Left ventricle myocardium inferior (tissue), 1 donor: ENCODE measurements around the gene TRIM37. TPM values are rescaled to one million over a fixed set of nuclear protein-coding genes. Genes with fewer than 3 reads are reported as not detected.

Experiments
- DNase-seq: peaks from one replicate; pipeline ENCODE4 v3.0.0-alpha.2; 2020
- H3K27ac ChIP-seq: fragments of 200-600 bp; replicated peaks from 2 replicates; pipeline ENCODE4 v1.8.0; 2021
- H3K27me3 ChIP-seq: fragments of 200-600 bp; 2 replicates; pipeline ENCODE4 v1.8.0; 2021; ENCODE audit warnings: low read depth
- H3K36me3 ChIP-seq: fragments of 200-600 bp; 2 replicates; pipeline ENCODE4 v1.8.0; 2021
- H3K4me1 ChIP-seq: fragments of 200-600 bp; 2 replicates; pipeline ENCODE4 v1.8.0; 2021
- H3K4me3 ChIP-seq: fragments of 200-600 bp; 2 replicates; pipeline ENCODE4 v1.8.0; 2021; ENCODE audit warnings: mild to moderate bottlenecking, moderate library complexity
- H3K9me3 ChIP-seq: fragments of 200-600 bp; replicated peaks from 2 replicates; pipeline ENCODE4 v1.8.0; 2021
- CTCF ChIP-seq: fragments of 200-600 bp; IDR thresholded peaks from 2 replicates; pipeline ENCODE4 v1.8.0; 2021; ENCODE audit warnings: antibody characterized with exemption, mild to moderate bottlenecking, borderline replicate concordance
- intact Hi-C: fragments of 100-400 bp; cut with micrococcal nuclease; formaldehyde crosslinking; loops from one replicate; pipeline ENCODE4 v1.11.0; 2022
- total RNA-seq: library from RNA; stranded (reverse); fragmentation: NEBNext Ultra II Directional; extraction: Animal tissue kit (Norgen Biotek cat#: 25700); gene quantifications from one replicate; pipeline ENCODE4 v1.2.1, GENCODE V29; 2021
- donor health status: DM: no; HTN: yes; CAD: no; lungs with severe emphysema.

TRIM37 gene
- total RNA-seq, 1 donor from 2014 or later: 20.9 TPM

DNA sequence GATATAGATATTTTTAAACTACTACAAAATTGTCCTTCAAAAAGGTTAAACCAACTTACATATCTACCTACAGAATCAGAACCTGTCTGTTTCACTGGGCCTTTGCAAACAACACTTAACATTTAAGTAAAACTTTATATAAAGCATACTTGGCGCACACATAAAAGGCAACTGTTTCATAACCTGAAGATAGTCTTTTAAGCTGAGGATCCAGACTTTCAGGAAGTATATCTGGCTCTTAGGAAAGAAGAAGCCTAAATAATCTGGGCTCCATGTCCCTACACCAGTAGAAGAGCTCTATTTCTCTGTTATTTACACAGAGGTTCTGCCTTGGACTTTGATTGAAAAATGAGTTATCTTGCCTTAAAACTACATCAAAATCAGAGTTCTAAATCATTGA is 75.9 kb downstream of the TRIM37 start:
- intact Hi-C loops: no loop called here
- H3K4me3 ChIP-seq: no peak overlapping the region
- H3K9me3 ChIP-seq: no peaks in the 10 kb centered on the region
- no peak for DNase-seq
- peaks cover 46% of the 10 kb centered on the region for H3K36me3 ChIP-seq
- TF ChIP-seq CTCF: no peak
- H3K4me1 ChIP-seq: peaks cover 20% of the 10 kb centered on the region
- no peak overlapping the region for H3K27ac ChIP-seq
- no peaks in the 10 kb centered on the region for H3K27me3 ChIP-seq

DNA sequence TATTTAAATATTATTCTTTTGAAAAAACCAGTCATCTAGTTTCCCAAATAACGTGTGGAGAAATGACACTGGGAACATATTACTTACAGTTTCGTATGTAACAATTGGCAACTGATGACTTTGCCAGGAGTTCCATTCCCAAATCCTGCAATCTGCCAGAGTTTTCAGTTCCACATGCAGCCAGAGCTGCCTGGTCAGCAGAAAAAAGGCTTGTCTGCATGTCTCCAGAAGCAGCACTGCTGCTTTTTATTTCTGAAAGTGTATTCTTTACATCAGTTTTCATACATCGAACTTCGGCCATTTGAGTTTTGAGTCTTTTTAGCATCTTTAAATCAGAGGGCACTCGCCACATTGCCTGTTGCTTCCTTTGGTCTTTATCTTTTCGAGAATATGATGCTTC is 78.4 kb downstream of the TRIM37 start:
- Histone ChIP-seq H3K27ac (peak overlapping the region; percentile 16), H3K9me3 (no peaks in the 10 kb centered on the region), H3K36me3 (peaks cover 26% of the 10 kb centered on the region), H3K4me1 (peaks cover 20% of the 10 kb centered on the region), H3K4me3 (no peak overlapping the region), H3K27me3 (no peaks in the 10 kb centered on the region)
- intact Hi-C loops: no loop called here
- DNase-seq: no peak
- no peak for TF ChIP-seq CTCF

DNA sequence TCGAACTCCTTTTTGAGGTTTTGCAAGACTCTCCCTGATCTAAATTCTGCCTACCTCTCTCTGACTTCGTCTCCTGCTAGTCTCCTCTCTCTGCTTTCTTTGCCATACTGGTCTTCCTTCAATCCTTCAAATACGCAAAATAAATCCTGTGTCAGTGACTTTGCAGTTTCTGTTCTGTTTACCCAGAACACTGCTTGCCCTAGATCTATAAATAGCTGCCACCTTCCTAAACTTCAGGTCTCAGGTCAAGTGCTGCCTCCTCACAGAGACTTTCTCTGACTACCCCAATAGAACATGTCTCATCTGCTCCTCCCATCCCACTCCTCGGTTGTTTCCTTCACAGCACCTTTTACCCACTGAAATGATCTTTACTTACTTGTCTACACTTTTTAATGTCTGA is 78.9 kb downstream of the TRIM37 start:
- intact Hi-C loops: no loop called here
- H3K27ac ChIP-seq: peak overlapping the region; percentile 16
- no peaks in the 10 kb centered on the region for H3K27me3 ChIP-seq
- TF ChIP-seq CTCF: no peak
- H3K9me3 ChIP-seq: no peaks in the 10 kb centered on the region
- H3K36me3 ChIP-seq: peaks cover 22% of the 10 kb centered on the region
- H3K4me3 ChIP-seq: no peak overlapping the region
- DNase-seq: no peak
- H3K4me1 ChIP-seq: peaks cover 20% of the 10 kb centered on the region

- peaks cover under 1% of the 10 kb centered on the region for H3K9me3 ChIP-seq
- TF ChIP-seq CTCF: no peak
- no peaks in the 10 kb centered on the region for H3K27me3 ChIP-seq
- peaks cover 18% of the 10 kb centered on the region for H3K36me3 ChIP-seq
- no peak overlapping the region for H3K4me3 ChIP-seq
- H3K27ac ChIP-seq: peak overlapping the region; percentile 16
- DNase-seq: no peak
- intact Hi-C loops: no loop called here
- H3K4me1 ChIP-seq: peaks cover 20% of the 10 kb centered on the region
Observed at GRCh38 chr17:59026176-59026939, 80.3 kb downstream of the TRIM37 start.

- no peak overlapping the region for H3K4me3 ChIP-seq
- no peak overlapping the region for H3K27ac ChIP-seq
- H3K4me1 ChIP-seq: peaks cover 20% of the 10 kb centered on the region
- intact Hi-C loops: no loop called here
- TF ChIP-seq CTCF: no peak
- H3K27me3 ChIP-seq: no peaks in the 10 kb centered on the region
- no peak for DNase-seq
- H3K9me3 ChIP-seq: peaks cover 5% of the 10 kb centered on the region
- H3K36me3 ChIP-seq: peaks cover 26% of the 10 kb centered on the region
Observed at GRCh38 chr17:59024916-59025315, 81.8 kb downstream of the TRIM37 start.
